Tibial artery (tissue), 4 donors: ENCODE measurements around the gene PDK2.

Experiments used
- DNase-seq, 2 donors: peaks; one replicate each; pipeline ENCODE4 v3.0.0-alpha.2; 2019
- H3K27ac ChIP-seq, 2 donors: fragments of 200-600 bp; sonication (generic) in 1 of 2; 1 replicate in 1 of 2; 2 replicates in 1 of 2; pipeline ENCODE4 v1.5.1; 2018 to 2019; ENCODE audit warnings: mild to moderate bottlenecking in 1 of 2
- H3K27me3 ChIP-seq, 2 donors: fragments of 200-600 bp; sonication (generic) in 1 of 2; one replicate each; pipeline versions ENCODE4 v1.5.1 to v1.6.0; 2016 to 2019
- H3K36me3 ChIP-seq, 3 donors: fragments of 200-600 bp; sonication (generic) in 2 of 3; one replicate each; pipeline ENCODE4 v1.5.1; 2016 to 2019; ENCODE audit warnings: mild to moderate bottlenecking in 2 of 3
- H3K4me1 ChIP-seq, 4 donors: fragments of 200-600 bp; sonication (generic) in 2 of 4; 1 replicate in 3 of 4; 2 replicates in 1 of 4; pipeline ENCODE4 v1.5.1; 2016 to 2019
- H3K4me3 ChIP-seq, 2 donors: fragments of 200-600 bp; sonication (generic) in 1 of 2; 1 replicate in 1 of 2; 2 replicates in 1 of 2; pipeline ENCODE4 v1.5.1; 2018 to 2019; ENCODE audit warnings: mild to moderate bottlenecking in 2 of 2
- H3K9me3 ChIP-seq, 3 donors: fragments of 200-600 bp; sonication (generic) in 1 of 3; one replicate each; pipeline ENCODE4 v1.5.1; 2016 to 2019
- intact Hi-C: fragments of 100-400 bp; cut with DNase I; formaldehyde crosslinking; loops from one replicate; pipeline ENCODE4 v1.15.0; 2023; ENCODE audit warnings: low total_unique reads
- TF ChIP-seq, protein P1 (sequence below), 2 experiments: fragments of 200-600 bp in 1 of 2; fragments of 450-650 bp in 1 of 2; IDR thresholded peaks; one replicate each; pipeline ENCODE4 v1.5.1; 2017 to 2019; ENCODE audit warnings: antibody characterized with exemption in 2 of 2, mild to moderate bottlenecking in 1 of 2, moderate library complexity in 1 of 2

PDK2 gene

GRCh38 chr17:50114401-50114800 lies 19.2 kb downstream of the PDK2 start:
- Histone ChIP-seq H3K27me3 (no peaks in the 10 kb centered on the region), H3K9me3 (no peaks in the 10 kb centered on the region), H3K4me3 (no peak overlapping the region), H3K27ac (no peak overlapping the region), H3K36me3 (peaks cover 5 to 13% (median 9%) of the 10 kb centered on the region in 3 donors), H3K4me1 (peaks cover 13 to 46% (median 37%) of the 10 kb centered on the region in 4 donors)
- intact Hi-C loops, result loop anchor here (10.0 kb wide), 1 partner anchor 50 kb away; the partner anchor contains the start of gene SGCA
- TF ChIP-seq, protein P1, sequence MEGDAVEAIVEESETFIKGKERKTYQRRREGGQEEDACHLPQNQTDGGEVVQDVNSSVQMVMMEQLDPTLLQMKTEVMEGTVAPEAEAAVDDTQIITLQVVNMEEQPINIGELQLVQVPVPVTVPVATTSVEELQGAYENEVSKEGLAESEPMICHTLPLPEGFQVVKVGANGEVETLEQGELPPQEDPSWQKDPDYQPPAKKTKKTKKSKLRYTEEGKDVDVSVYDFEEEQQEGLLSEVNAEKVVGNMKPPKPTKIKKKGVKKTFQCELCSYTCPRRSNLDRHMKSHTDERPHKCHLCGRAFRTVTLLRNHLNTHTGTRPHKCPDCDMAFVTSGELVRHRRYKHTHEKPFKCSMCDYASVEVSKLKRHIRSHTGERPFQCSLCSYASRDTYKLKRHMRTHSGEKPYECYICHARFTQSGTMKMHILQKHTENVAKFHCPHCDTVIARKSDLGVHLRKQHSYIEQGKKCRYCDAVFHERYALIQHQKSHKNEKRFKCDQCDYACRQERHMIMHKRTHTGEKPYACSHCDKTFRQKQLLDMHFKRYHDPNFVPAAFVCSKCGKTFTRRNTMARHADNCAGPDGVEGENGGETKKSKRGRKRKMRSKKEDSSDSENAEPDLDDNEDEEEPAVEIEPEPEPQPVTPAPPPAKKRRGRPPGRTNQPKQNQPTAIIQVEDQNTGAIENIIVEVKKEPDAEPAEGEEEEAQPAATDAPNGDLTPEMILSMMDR (IDR thresholded peaks at IDR 0.05), result no peak
- DNase-seq, result no peak

- TF ChIP-seq, protein P1 (IDR thresholded peaks at IDR 0.05), result peak; percentile 43 to 46
- DNase-seq, result no peak
- Histone ChIP-seq H3K27ac (no peak overlapping the region), H3K36me3 (peaks cover under 1 to 8% (median 4%) of the 10 kb centered on the region in 3 donors), H3K27me3 (no peaks in the 10 kb centered on the region), H3K9me3 (no peaks in the 10 kb centered on the region), H3K4me1 (peaks cover 13 to 46% (median 37%) of the 10 kb centered on the region in 4 donors), H3K4me3 (no peak overlapping the region)
- intact Hi-C loops, result loop anchor here (10.0 kb wide), 1 partner anchor 50 kb away; the partner anchor contains the start of gene SGCA
Measured at GRCh38 chr17:50114849-50115357, 19.8 kb downstream of the PDK2 start.

DNA sequence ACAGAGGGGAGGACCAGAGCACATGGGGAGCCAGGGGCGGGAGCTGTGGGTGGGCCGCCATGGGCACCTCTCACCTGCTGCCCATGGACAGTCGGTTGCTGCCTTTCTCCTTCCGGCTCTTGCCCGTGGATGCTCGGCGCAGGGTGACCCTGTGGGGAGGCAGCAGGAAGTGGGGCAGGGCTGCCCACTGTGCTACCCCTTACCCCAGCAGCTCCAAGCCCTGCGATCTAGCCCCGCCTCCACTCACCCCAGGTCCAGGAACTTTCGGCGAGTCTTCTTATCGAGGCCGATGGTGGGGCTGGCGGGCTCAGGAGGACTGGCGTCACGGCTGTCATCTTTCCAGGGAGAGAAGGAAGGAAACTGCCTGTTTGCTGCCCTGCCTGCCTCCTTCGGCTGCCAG lies 20.6 kb downstream of the PDK2 start:
- Histone ChIP-seq H3K4me3 (no peak overlapping the region), H3K9me3 (no peaks in the 10 kb centered on the region), H3K36me3 (no peaks in the 10 kb centered on the region), H3K27me3 (no peaks in the 10 kb centered on the region), H3K27ac (no peak overlapping the region), H3K4me1 (peaks cover 13 to 42% (median 32%) of the 10 kb centered on the region in 4 donors)
- intact Hi-C loops, result loop anchor here (10.0 kb wide), 1 partner anchor 49 kb away; the partner anchor contains the start of gene SGCA
- DNase-seq, result no peak
- TF ChIP-seq, protein P1 (IDR thresholded peaks at IDR 0.05), result no peak

- Histone ChIP-seq H3K27me3 (no peaks in the 10 kb centered on the region), H3K4me3 (peak overlapping the region; percentile 8 to 36), H3K9me3 (no peaks in the 10 kb centered on the region), H3K36me3 (no peaks in the 10 kb centered on the region), H3K27ac (peak overlapping the region in 1 of 2 donors; percentile 20), H3K4me1 (peaks cover 6 to 26% (median 17%) of the 10 kb centered on the region in 4 donors)
- DNase-seq, result peak in 1 of 2 donors; percentile 75
- TF ChIP-seq, protein P1 (IDR thresholded peaks at IDR 0.05), result peak; percentile 67 to 72
- intact Hi-C loops, result loop anchor here (10.0 kb wide), 1 partner anchor 47 kb away; the partner anchor contains the start of gene SGCA
Measured at GRCh38 chr17:50117202-50118051, 22.3 kb downstream of the PDK2 start.

DNA sequence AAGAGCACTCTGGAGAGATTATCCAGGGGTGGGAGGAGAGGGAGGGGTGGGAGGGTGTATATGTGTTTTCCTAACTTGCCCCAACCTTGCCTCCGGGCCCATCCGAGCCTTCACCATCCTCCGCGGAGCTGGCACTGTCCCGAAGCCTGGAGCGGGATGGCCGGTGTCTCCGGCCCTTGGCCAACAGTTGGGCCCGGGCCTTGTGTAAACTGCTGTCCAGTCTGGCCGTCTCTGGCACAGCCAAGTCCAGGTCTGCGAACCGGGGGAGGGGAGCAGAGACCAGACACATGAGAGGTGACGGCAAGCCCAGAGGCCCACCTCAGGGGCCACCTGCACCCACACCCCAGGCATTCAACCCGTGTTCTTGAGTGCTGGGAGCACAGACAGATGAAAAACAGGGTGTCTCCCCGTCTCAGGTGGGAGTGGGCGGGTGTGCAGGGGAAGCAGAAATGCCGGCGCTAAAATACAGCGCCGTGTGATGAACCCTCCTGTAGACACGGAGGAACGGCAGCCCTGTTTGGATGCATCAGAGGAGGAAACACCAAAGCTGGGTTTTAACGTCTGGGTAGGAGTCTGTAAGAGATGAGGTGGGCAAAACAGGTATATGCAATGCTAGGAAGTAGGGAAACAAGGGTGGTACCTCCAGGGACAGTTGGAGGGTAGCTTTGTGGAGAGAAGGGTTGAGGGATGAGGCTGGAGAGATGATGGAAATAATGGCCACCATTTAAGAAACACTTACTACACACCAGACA lies 23.1 kb downstream of the PDK2 start:
- Histone ChIP-seq H3K27ac (no peak overlapping the region), H3K27me3 (no peaks in the 10 kb centered on the region), H3K36me3 (no peaks in the 10 kb centered on the region), H3K9me3 (no peaks in the 10 kb centered on the region), H3K4me1 (peaks cover 0 to 18% (median 8%) of the 10 kb centered on the region in 4 donors), H3K4me3 (no peak overlapping the region)
- TF ChIP-seq, protein P1 (IDR thresholded peaks at IDR 0.05), result no peak
- DNase-seq, result no peak
- intact Hi-C loops, result loop anchor here (10.0 kb wide), 1 partner anchor 47 kb away; the partner anchor contains the start of gene SGCA
